Upper lobe of left lung (tissue), 4 donors: Measurements from ENCODE around the gene MKI67.

Experiments
- CTCF ChIP-seq, 6 experiments: fragments of 450-650 bp in 4 of 6; fragments of 200-600 bp in 2 of 6; sonication (generic) in 2 of 6; IDR thresholded peaks; one replicate each; pipeline ENCODE4 v1.5.1; 2016 to 2019; ENCODE audit warnings: antibody characterized with exemption in 6 of 6
- POLR2A ChIP-seq, 4 donors: fragments of 450-650 bp; IDR thresholded peaks; one replicate each; pipeline ENCODE4 v1.5.1; 2016 to 2017; ENCODE audit warnings: antibody characterized with exemption in 4 of 4, mild to moderate bottlenecking in 2 of 4
- POLR2AphosphoS5 ChIP-seq, 2 donors: sonication (generic); formaldehyde crosslinking; IDR thresholded peaks; one replicate each; pipeline ENCODE4 v1.5.1; 2017; ENCODE audit warnings: antibody characterized with exemption in 2 of 2

GRCh38 chr10:128077155-128077875 lies 48.9 kb downstream of the MKI67 start:
- TF ChIP-seq CTCF (IDR thresholded peaks at IDR 0.05) (no peak), POLR2A (IDR thresholded peaks at IDR 0.05) (no peak), POLR2AphosphoS5 (IDR thresholded peaks at IDR 0.05) (no peak)
